GM12878 (cell line): ENCODE data around the gene RSRC1. TPM values are rescaled to one million over a fixed set of nuclear protein-coding genes. Genes with fewer than 3 reads are reported as not detected.
A peak's percentile ranks its signal among the peaks of the same experiment; 100 is the strongest.

Experiments used
- ATAC-seq: fragments of 200-7000 bp; cut with Tn5 transposase; 3 replicates; pipeline ENCODE4 v1.9.1; 2020; ENCODE audit warnings: mild to moderate bottlenecking, moderate library complexity
- BruUV-seq: library from RNA; stranded (reverse); fragments of 400-500 nt; replicated peaks from 2 replicates; lab custom pipeline; 2021; lab: Mats Ljungman, UMichigan
- CTCF ChIA-PET: fragments of 300-600 bp; sonication (Branson Sonifier 250); formaldehyde crosslinking; extraction: SDS; loops from one replicate; lab custom pipeline; 2021; ENCODE audit warnings: inconsistent platforms; lab: Yijun Ruan, JAX
- POLR2A ChIA-PET: fragments of 350-600 bp; formaldehyde crosslinking; extraction: SDS; loops from one replicate; lab custom pipeline; 2021; ENCODE audit warnings: inconsistent platforms; lab: Charles Lee
- RAD21 ChIA-PET: fragments of 300-600 bp; sonication (Branson Sonifier 250); formaldehyde crosslinking; loops from one replicate; lab custom pipeline; 2023; ENCODE audit warnings: antibody characterized with exemption; ENCODE audit not compliant: unreplicated experiment; lab: Charles Lee
- SMC1A ChIA-PET: fragments of 300-600 bp; sonication (Branson Sonifier 250); formaldehyde crosslinking; loops from one replicate; lab custom pipeline; 2023; ENCODE audit not compliant: unreplicated experiment, uncharacterized antibody; lab: Charles Lee
- DNase-seq: peaks from one replicate; pipeline ENCODE4 v3.0.0-alpha.2; 2011; ENCODE audit warnings: low read depth, low spot score
- FAIRE-seq: peaks from 3 replicates; lab custom pipeline; 2011; peaks lifted over from hg19 to GRCh38; lab: Jason Lieb, UNC
- H2AFZ ChIP-seq: 2 replicates; pipeline ENCODE4 v1.6.0; 2011; ENCODE audit warnings: low read depth, low read length, control low read depth; ENCODE audit not compliant: control insufficient read depth
- H3K27ac ChIP-seq: 2 replicates; pipeline ENCODE4 v1.5.1; 2011; ENCODE audit warnings: control low read depth; ENCODE audit not compliant: control insufficient read depth, insufficient read depth
- H3K27me3 ChIP-seq, 2 experiments: replicated peaks in 1 of 2; 2 replicates each; pipeline versions ENCODE4 v1.6.0 to v1.6.1; 2011; ENCODE audit warnings: low read length in 1 of 2; ENCODE audit not compliant: control insufficient read depth in 2 of 2, insufficient read depth in 2 of 2
- H3K36me3 ChIP-seq, 2 experiments: 2 replicates each; pipeline ENCODE4 v1.5.1; 2011; ENCODE audit warnings: low read length in 1 of 2; ENCODE audit not compliant: control insufficient read depth in 2 of 2, insufficient read depth in 2 of 2
- H3K4me1 ChIP-seq: 2 replicates; pipeline ENCODE4 v1.6.1; 2011; ENCODE audit warnings: mild to moderate bottlenecking, low read length, moderate library complexity, mixed read lengths; ENCODE audit not compliant: control insufficient read depth, insufficient read depth
- H3K4me2 ChIP-seq: 2 replicates; pipeline ENCODE4 v1.6.0; 2011; ENCODE audit warnings: control low read depth; ENCODE audit not compliant: control insufficient read depth, insufficient read depth
- H3K4me3 ChIP-seq: fragments of 200-600 bp; sonication (generic); 2 replicates; pipeline ENCODE4 v1.5.1; 2016
- H3K79me2 ChIP-seq: 2 replicates; pipeline ENCODE4 v1.6.0; 2011; ENCODE audit warnings: low read length; ENCODE audit not compliant: control insufficient read depth, insufficient read depth
- H3K9ac ChIP-seq: 2 replicates; pipeline ENCODE4 v1.8.0; 2011; ENCODE audit warnings: low read length, control low read depth, mixed read lengths; ENCODE audit not compliant: control insufficient read depth, insufficient read depth
- H3K9me3 ChIP-seq: replicated peaks from 3 replicates; pipeline ENCODE4 v1.5.1; 2011; ENCODE audit warnings: mild to moderate bottlenecking, low read length; ENCODE audit not compliant: control insufficient read depth, insufficient read depth
- H4K20me1 ChIP-seq: 2 replicates; pipeline ENCODE4 v1.6.0; 2011; ENCODE audit not compliant: control insufficient read depth, insufficient read depth
- ATF7 ChIP-seq: fragments of 450-650 bp; IDR thresholded peaks from 2 replicates; pipeline ENCODE4 v1.6.1; 2016; ENCODE audit warnings: low read depth, mild to moderate bottlenecking
- CHD2 ChIP-seq: IDR thresholded peaks from 2 replicates; pipeline ENCODE4 v1.6.1; 2011; ENCODE audit warnings: low read depth, low read length, improper control_type of control experiment, borderline replicate concordance
- EP300 ChIP-seq, 2 experiments: fragments of 150-350 bp in 1 of 2; IDR thresholded peaks; 2 replicates each; pipeline ENCODE4 v1.6.1; 2011 to 2012; ENCODE audit warnings: low read depth in 2 of 2, low read length in 2 of 2, borderline replicate concordance in 1 of 2, improper control_type of control experiment in 1 of 2, inconsistent platforms in 1 of 2; ENCODE audit not compliant: control insufficient read depth in 1 of 2
- HDAC2 ChIP-seq: fragments of 200-600 bp; sonication (generic); IDR thresholded peaks from 2 replicates; pipeline ENCODE4 v1.6.1; 2017
- HDGF ChIP-seq: fragments of 450-650 bp; IDR thresholded peaks from 2 replicates; pipeline ENCODE4 v1.6.1; 2016; ENCODE audit warnings: antibody characterized with exemption
- JUNB ChIP-seq: IDR thresholded peaks from 2 replicates; pipeline ENCODE4 v1.6.1; 2016; ENCODE audit warnings: antibody characterized with exemption, mild to moderate bottlenecking
- MEF2A ChIP-seq: IDR thresholded peaks from 2 replicates; pipeline ENCODE4 v1.6.1; 2011; ENCODE audit warnings: low read depth, mild to moderate bottlenecking, low read length, moderate library complexity; ENCODE audit not compliant: insufficient read depth
- MEF2B ChIP-seq: fragments of 450-650 bp; IDR thresholded peaks from 2 replicates; pipeline ENCODE4 v1.6.1; 2018; ENCODE audit warnings: mild to moderate bottlenecking, moderate library complexity; ENCODE audit not compliant: partially characterized antibody, poor library complexity, severe bottlenecking
- RELB ChIP-seq: fragments of 450-650 bp; IDR thresholded peaks from 2 replicates; pipeline ENCODE4 v1.6.1; 2017; ENCODE audit warnings: low read depth, mild to moderate bottlenecking, moderate library complexity
- SIN3A ChIP-seq: IDR thresholded peaks from 2 replicates; pipeline ENCODE4 v1.6.1; 2012; ENCODE audit warnings: low read depth, low read length, improper control_type of control experiment
- SIX5 ChIP-seq: IDR thresholded peaks from 2 replicates; pipeline ENCODE4 v1.6.1; 2011; ENCODE audit warnings: mild to moderate bottlenecking, low read depth, low read length, moderate library complexity; ENCODE audit not compliant: severe bottlenecking
- SPI1 ChIP-seq: IDR thresholded peaks from 2 replicates; pipeline ENCODE4 v1.6.1; 2011; ENCODE audit warnings: low read depth, mild to moderate bottlenecking, low read length, moderate library complexity, borderline replicate concordance; ENCODE audit not compliant: insufficient read depth
- ZNF24 ChIP-seq: fragments of 450-650 bp; IDR thresholded peaks from 2 replicates; pipeline ENCODE4 v1.6.1; 2017; ENCODE audit warnings: antibody characterized with exemption, mild to moderate bottlenecking
- ZNF622 ChIP-seq: fragments of 450-650 bp; IDR thresholded peaks from 2 replicates; pipeline ENCODE4 v1.6.1; 2017; ENCODE audit warnings: mild to moderate bottlenecking, inconsistent platforms
- WGBS: methylation state at CpG from one replicate; pipeline ENCODE4 v1.1.6; 2016; ENCODE audit warnings: low lambda C conversion rate; ENCODE audit not compliant: insufficient replicate concordance, insufficient coverage; ENCODE audit errors: missing lambda C conversion rate; 5-methylcytosine and 5-hydroxymethylcytosine counted together
- in situ Hi-C: fragments of 300-500 bp; cut with MboI; formaldehyde crosslinking; loops from 9 replicates; pipeline ENCODE4 v1.14.3; 2018; ENCODE audit warnings: mixed read lengths
- intact Hi-C: fragments of 100-400 bp; cut with micrococcal nuclease; formaldehyde crosslinking; loops from one replicate; pipeline ENCODE4 v1.14.2; 2022; ENCODE audit not compliant: unreplicated experiment
- polyA plus RNA-seq, 11 experiments: library from polyadenylated mRNA; depleted of rRNA in 4 of 11; unstranded in 6 of 11; stranded (reverse) in 5 of 11; fragments of >200 nt; fragmentation: Nextera tagmentation in 4 of 11; fragmentation: Illumina TruSeq in 1 of 11; extraction: Ambion mirVana in 4 of 11; extraction: Trizol in 1 of 11; gene quantifications; 1 replicate in 1 of 11; 2 replicates in 10 of 11; pipeline versions ENCODE4 v1.2.1 to v1.2.3, GENCODE V29; 2011 to 2016; ENCODE audit warnings: inconsistent platforms in 2 of 11, missing spikeins in 2 of 11, low read depth in 1 of 11
- total RNA-seq, 4 experiments: library from RNA; depleted of rRNA in 3 of 4; stranded (reverse); fragments of >200 nt in 3 of 4; fragmentation: Illumina TruSeq in 1 of 4; extraction: Trizol in 1 of 4; gene quantifications; 2 replicates each; pipeline versions ENCODE4 v1.2.1 to v1.2.3, GENCODE V29; 2013 to 2021
- TF ChIP-seq, protein P1 (sequence below): fragments of 450-650 bp; IDR thresholded peaks from 2 replicates; pipeline ENCODE4 v1.6.1; 2018; ENCODE audit warnings: mild to moderate bottlenecking, low read depth, moderate library complexity; ENCODE audit not compliant: partially characterized antibody
- TF ChIP-seq, protein P2 (sequence below): IDR thresholded peaks from 2 replicates; pipeline ENCODE4 v1.6.1; 2011; ENCODE audit warnings: borderline replicate concordance, low read depth, mild to moderate bottlenecking, moderate library complexity, mixed read lengths, low read length; ENCODE audit not compliant: insufficient read depth; ENCODE audit errors: extremely low read length

RSRC1 gene
- total and polyA plus RNA-seq, 10 of the 15 experiments (the other 5 are each of a cell fraction or from before 2014, with no cell fraction given) = 16.4 to 85.9 (median 42.0) TPM

- TF ChIP-seq SPI1 = peak; percentile 35; the same call in 1 of the 2 replicates
- TF ChIP-seq MEF2B = peak; percentile 58
- TF ChIP-seq JUNB = peak; percentile 94
- TF ChIP-seq EP300 (IDR thresholded peaks at IDR 0.05; ENCODE audit: borderline replicate concordance in 1 of 2, control insufficient read depth in 1 of 2, low read depth in 2 of 2, low read length in 2 of 2) = peak; percentile 75 to 92
These were observed 310.9 kb downstream of the RSRC1 start (continued) for GRCh38 chr3:158420654-158421396.

GRCh38 chr3:158430448-158430847 lies 320.6 kb downstream of the RSRC1 start:
- Histone ChIP-seq H2AFZ (no peak overlapping the region), H3K9ac (no peak overlapping the region), H3K4me3 (no peak overlapping the region), H3K36me3 (no peaks in the 10 kb centered on the region), H3K79me2 (no peaks in the 10 kb centered on the region), H4K20me1 (no peaks in the 10 kb centered on the region), H3K9me3 (no peaks in the 10 kb centered on the region), H3K4me1 (no peaks in the 10 kb centered on the region), H3K4me2 (no peak overlapping the region), H3K27me3 (no peaks in the 10 kb centered on the region), H3K27ac (no peak overlapping the region)
- DNase-seq (no peak), FAIRE-seq (peak; percentile 57), ATAC-seq (peak; percentile 59)
- no TSS peak for BruUV-seq
- RAD21 ChIA-PET = interaction anchor here (0.9 to 5.1 kb wide), 4 partner anchors 9 to 321 kb away, joined by 3 to 47 read pairs (median 6); partner anchors contain the start of gene RSRC1
- SMC1A ChIA-PET = interaction anchor here (0.8 to 5.6 kb wide), 10 partner anchors 9 to 567 kb away, joined by 3 to 60 read pairs (median 4); partner anchors contain the start of gene RSRC1
- intact Hi-C loops (loop anchor here (5.0 kb wide), 2 partner anchors 118 to 323 kb away; partner anchors contain the start of gene SHOX2), in situ Hi-C loops (loop anchor here (5.0 kb wide), 1 partner anchor 563 kb away; no protein-coding TSS in a partner anchor)
- POLR2A ChIA-PET = no interaction called here
- CTCF ChIA-PET = interaction anchor here (0.5 to 5.8 kb wide), 5 partner anchors 10 to 824 kb away, joined by 3 to 110 read pairs (median 3); no protein-coding TSS in a partner anchor
- 96% methylated on average over 1 of the region's 1 CpG for WGBS
- TF ChIP-seq, protein P1, sequence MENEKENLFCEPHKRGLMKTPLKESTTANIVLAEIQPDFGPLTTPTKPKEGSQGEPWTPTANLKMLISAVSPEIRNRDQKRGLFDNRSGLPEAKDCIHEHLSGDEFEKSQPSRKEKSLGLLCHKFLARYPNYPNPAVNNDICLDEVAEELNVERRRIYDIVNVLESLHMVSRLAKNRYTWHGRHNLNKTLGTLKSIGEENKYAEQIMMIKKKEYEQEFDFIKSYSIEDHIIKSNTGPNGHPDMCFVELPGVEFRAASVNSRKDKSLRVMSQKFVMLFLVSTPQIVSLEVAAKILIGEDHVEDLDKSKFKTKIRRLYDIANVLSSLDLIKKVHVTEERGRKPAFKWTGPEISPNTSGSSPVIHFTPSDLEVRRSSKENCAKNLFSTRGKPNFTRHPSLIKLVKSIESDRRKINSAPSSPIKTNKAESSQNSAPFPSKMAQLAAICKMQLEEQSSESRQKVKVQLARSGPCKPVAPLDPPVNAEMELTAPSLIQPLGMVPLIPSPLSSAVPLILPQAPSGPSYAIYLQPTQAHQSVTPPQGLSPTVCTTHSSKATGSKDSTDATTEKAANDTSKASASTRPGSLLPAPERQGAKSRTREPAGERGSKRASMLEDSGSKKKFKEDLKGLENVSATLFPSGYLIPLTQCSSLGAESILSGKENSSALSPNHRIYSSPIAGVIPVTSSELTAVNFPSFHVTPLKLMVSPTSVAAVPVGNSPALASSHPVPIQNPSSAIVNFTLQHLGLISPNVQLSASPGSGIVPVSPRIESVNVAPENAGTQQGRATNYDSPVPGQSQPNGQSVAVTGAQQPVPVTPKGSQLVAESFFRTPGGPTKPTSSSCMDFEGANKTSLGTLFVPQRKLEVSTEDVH = no peak
- TF ChIP-seq HDGF (no peak), MEF2A (no peak), HDAC2 (no peak), SIX5 (no peak), CHD2 (no peak), SIN3A (no peak), ZNF24 (no peak), ATF7 (no peak), RELB (no peak), ZNF622 (no peak)
- TF ChIP-seq, protein P2, sequence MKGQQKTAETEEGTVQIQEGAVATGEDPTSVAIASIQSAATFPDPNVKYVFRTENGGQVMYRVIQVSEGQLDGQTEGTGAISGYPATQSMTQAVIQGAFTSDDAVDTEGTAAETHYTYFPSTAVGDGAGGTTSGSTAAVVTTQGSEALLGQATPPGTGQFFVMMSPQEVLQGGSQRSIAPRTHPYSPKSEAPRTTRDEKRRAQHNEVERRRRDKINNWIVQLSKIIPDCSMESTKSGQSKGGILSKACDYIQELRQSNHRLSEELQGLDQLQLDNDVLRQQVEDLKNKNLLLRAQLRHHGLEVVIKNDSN = no peak
